Measurements from ENCODE around the gene ITPKC.

The ITPKC gene

GRCh38 chr19:40739871-40740703, 23.2 kb downstream of the ITPKC start:
- Histone ChIP-seq H3K27ac (ENCODE audit: insufficient read depth, low read depth, low read length, poor library complexity, severe bottlenecking) (peak overlapping the region; percentile 41), H3K9me3 (ENCODE audit: control insufficient read depth, low read length) (no peaks in the 10 kb centered on the region), H3K36me3 (ENCODE audit: control insufficient read depth, insufficient read depth, low read length) (peaks cover 17% of the 10 kb centered on the region), H3K4me1 (ENCODE audit: control insufficient read depth, insufficient read depth, low read length) (no peaks in the 10 kb centered on the region), H3K4me3 (ENCODE audit: insufficient read depth, low read depth, low read length) (no peak overlapping the region), H3K27me3 (ENCODE audit: control insufficient read depth, insufficient read depth, low read length, poor library complexity, severe bottlenecking) (no peaks in the 10 kb centered on the region)
- WGBS, 2 experiments: 80 to 82% methylated on average over 16 of the region's 16 CpGs

GRCh38 chr19:40740747-40741146, 23.8 kb downstream of the ITPKC start:
- no peaks in the 10 kb centered on the region for H3K27me3 ChIP-seq (ENCODE audit: control insufficient read depth, insufficient read depth, low read length, poor library complexity, severe bottlenecking)
- no peak overlapping the region for H3K27ac ChIP-seq (ENCODE audit: insufficient read depth, low read depth, low read length, poor library complexity, severe bottlenecking)
- no peak overlapping the region for H3K4me3 ChIP-seq (ENCODE audit: insufficient read depth, low read depth, low read length)
- peaks cover 13% of the 10 kb centered on the region for H3K36me3 ChIP-seq (ENCODE audit: control insufficient read depth, insufficient read depth, low read length)
- no peaks in the 10 kb centered on the region for H3K4me1 ChIP-seq (ENCODE audit: control insufficient read depth, insufficient read depth, low read length)
- H3K9me3 ChIP-seq (ENCODE audit: control insufficient read depth, low read length): no peaks in the 10 kb centered on the region
- WGBS, 2 experiments: 91% methylated on average over 6 of the region's 6 CpGs

GRCh38 chr19:40741527-40742390, 24.8 kb downstream of the ITPKC start:
- 91 to 92% methylated on average over 10 of the region's 10 CpGs for WGBS, 2 experiments
- Histone ChIP-seq H3K9me3 (ENCODE audit: control insufficient read depth, low read length) (no peaks in the 10 kb centered on the region), H3K4me3 (ENCODE audit: insufficient read depth, low read depth, low read length) (no peak overlapping the region), H3K27me3 (ENCODE audit: control insufficient read depth, insufficient read depth, low read length, poor library complexity, severe bottlenecking) (no peaks in the 10 kb centered on the region), H3K36me3 (ENCODE audit: control insufficient read depth, insufficient read depth, low read length) (peaks cover 13% of the 10 kb centered on the region), H3K27ac (ENCODE audit: insufficient read depth, low read depth, low read length, poor library complexity, severe bottlenecking) (no peak overlapping the region), H3K4me1 (ENCODE audit: control insufficient read depth, insufficient read depth, low read length) (no peaks in the 10 kb centered on the region)

- Histone ChIP-seq H3K27ac (ENCODE audit: insufficient read depth, low read depth, low read length, poor library complexity, severe bottlenecking) (no peak overlapping the region), H3K9me3 (ENCODE audit: control insufficient read depth, low read length) (no peaks in the 10 kb centered on the region), H3K27me3 (ENCODE audit: control insufficient read depth, insufficient read depth, low read length, poor library complexity, severe bottlenecking) (no peaks in the 10 kb centered on the region), H3K4me1 (ENCODE audit: control insufficient read depth, insufficient read depth, low read length) (no peaks in the 10 kb centered on the region), H3K36me3 (ENCODE audit: control insufficient read depth, insufficient read depth, low read length) (peaks cover 7% of the 10 kb centered on the region), H3K4me3 (ENCODE audit: insufficient read depth, low read depth, low read length) (no peak overlapping the region)
- 95% methylated on average over 17 of the region's 17 CpGs for WGBS, 2 experiments
These were observed 25.6 kb downstream of the ITPKC start for GRCh38 chr19:40742477-40742876.

- no peaks in the 10 kb centered on the region for H3K4me1 ChIP-seq (ENCODE audit: control insufficient read depth, insufficient read depth, low read length)
- H3K27ac ChIP-seq (ENCODE audit: insufficient read depth, low read depth, low read length, poor library complexity, severe bottlenecking): no peak overlapping the region
- no peaks in the 10 kb centered on the region for H3K9me3 ChIP-seq (ENCODE audit: control insufficient read depth, low read length)
- WGBS, 2 experiments: 94 to 96% methylated on average over 12 of the region's 12 CpGs
- peaks cover 5% of the 10 kb centered on the region for H3K36me3 ChIP-seq (ENCODE audit: control insufficient read depth, insufficient read depth, low read length)
- no peaks in the 10 kb centered on the region for H3K27me3 ChIP-seq (ENCODE audit: control insufficient read depth, insufficient read depth, low read length, poor library complexity, severe bottlenecking)
- H3K4me3 ChIP-seq (ENCODE audit: insufficient read depth, low read depth, low read length): no peak overlapping the region
These were observed 26.0 kb downstream of the ITPKC start for GRCh38 chr19:40742886-40743285.

- H3K9me3 ChIP-seq (ENCODE audit: control insufficient read depth, low read length): no peaks in the 10 kb centered on the region
- H3K4me3 ChIP-seq (ENCODE audit: insufficient read depth, low read depth, low read length): no peak overlapping the region
- peaks cover 5% of the 10 kb centered on the region for H3K36me3 ChIP-seq (ENCODE audit: control insufficient read depth, insufficient read depth, low read length)
- H3K27ac ChIP-seq (ENCODE audit: insufficient read depth, low read depth, low read length, poor library complexity, severe bottlenecking): no peak overlapping the region
- H3K4me1 ChIP-seq (ENCODE audit: control insufficient read depth, insufficient read depth, low read length): no peaks in the 10 kb centered on the region
- 94 to 95% methylated on average over 10 of the region's 10 CpGs for WGBS, 2 experiments
- H3K27me3 ChIP-seq (ENCODE audit: control insufficient read depth, insufficient read depth, low read length, poor library complexity, severe bottlenecking): no peaks in the 10 kb centered on the region
These were observed 27.0 kb downstream of the ITPKC start for GRCh38 chr19:40743926-40744325.

- Histone ChIP-seq H3K27ac (ENCODE audit: insufficient read depth, low read depth, low read length, poor library complexity, severe bottlenecking) (peak overlapping the region; percentile 26), H3K4me1 (ENCODE audit: control insufficient read depth, insufficient read depth, low read length) (peaks cover 8% of the 10 kb centered on the region), H3K27me3 (ENCODE audit: control insufficient read depth, insufficient read depth, low read length, poor library complexity, severe bottlenecking) (no peaks in the 10 kb centered on the region), H3K4me3 (ENCODE audit: insufficient read depth, low read depth, low read length) (no peak overlapping the region), H3K9me3 (ENCODE audit: control insufficient read depth, low read length) (no peaks in the 10 kb centered on the region), H3K36me3 (ENCODE audit: control insufficient read depth, insufficient read depth, low read length) (peaks cover 5% of the 10 kb centered on the region)
- 78 to 81% methylated on average over 17 of the region's 17 CpGs for WGBS, 2 experiments
These were observed 27.9 kb downstream of the ITPKC start for GRCh38 chr19:40744554-40745401.

- Histone ChIP-seq H3K27ac (ENCODE audit: insufficient read depth, low read depth, low read length, poor library complexity, severe bottlenecking) (peak overlapping the region; percentile 26), H3K27me3 (ENCODE audit: control insufficient read depth, insufficient read depth, low read length, poor library complexity, severe bottlenecking) (no peaks in the 10 kb centered on the region), H3K4me1 (ENCODE audit: control insufficient read depth, insufficient read depth, low read length) (peaks cover 9% of the 10 kb centered on the region), H3K9me3 (ENCODE audit: control insufficient read depth, low read length) (no peaks in the 10 kb centered on the region), H3K4me3 (ENCODE audit: insufficient read depth, low read depth, low read length) (no peak overlapping the region), H3K36me3 (ENCODE audit: control insufficient read depth, insufficient read depth, low read length) (peaks cover 5% of the 10 kb centered on the region)
- 85 to 89% methylated on average over 7 of the region's 7 CpGs for WGBS, 2 experiments
These were observed 28.5 kb downstream of the ITPKC start for GRCh38 chr19:40745402-40745780.

GRCh38 chr19:40747536-40747935, 30.6 kb downstream of the ITPKC start:
- no peak overlapping the region for H3K4me3 ChIP-seq (ENCODE audit: insufficient read depth, low read depth, low read length)
- 95 to 99% methylated on average over 7 of the region's 7 CpGs for WGBS, 2 experiments
- H3K27ac ChIP-seq (ENCODE audit: insufficient read depth, low read depth, low read length, poor library complexity, severe bottlenecking): no peak overlapping the region
- H3K4me1 ChIP-seq (ENCODE audit: control insufficient read depth, insufficient read depth, low read length): peaks cover 9% of the 10 kb centered on the region
- H3K27me3 ChIP-seq (ENCODE audit: control insufficient read depth, insufficient read depth, low read length, poor library complexity, severe bottlenecking): no peaks in the 10 kb centered on the region
- peaks cover 5% of the 10 kb centered on the region for H3K36me3 ChIP-seq (ENCODE audit: control insufficient read depth, insufficient read depth, low read length)
- no peaks in the 10 kb centered on the region for H3K9me3 ChIP-seq (ENCODE audit: control insufficient read depth, low read length)
